T-helper 17 cell (primary cell): ENCODE results near the gene ANKMY1. TPM values are rescaled to one million over a fixed set of nuclear protein-coding genes. Genes with fewer than 3 reads are reported as not detected.
"Not testable (repeated sequence)": the region's sequence is repeated elsewhere in the genome, so short reads cannot be mapped to it uniquely, and the experiment has no call there.

Source experiments
- ATAC-seq: fragments of 150-1000 bp; cut with Tn5 transposase; 2 replicates; pipeline ENCODE4 v1.10.0; 2021; ENCODE audit warnings: mild to moderate bottlenecking, moderate library complexity
- DNase-seq, 3 donors: peaks; one replicate each; pipeline versions ENCODE4 v3.0.0 to v3.0.0-alpha.2; 2020 to 2021
- H3K9me3 ChIP-seq: one replicate; pipeline ENCODE4 v1.7.0; 2013; ENCODE audit warnings: low read length, mild to moderate bottlenecking; ENCODE audit not compliant: control insufficient read depth, poor library complexity, severe bottlenecking
- H3K27ac Mint-ChIP-seq: one replicate; pipeline ENCODE4 v1.8.0; 2022; ENCODE audit warnings: mild to moderate bottlenecking, moderate library complexity, mixed read lengths
- H3K27me3 Mint-ChIP-seq: one replicate; pipeline ENCODE4 v1.8.0; 2022; ENCODE audit warnings: mixed read lengths
- H3K36me3 Mint-ChIP-seq: one replicate; pipeline ENCODE4 v1.8.0; 2022; ENCODE audit warnings: low read depth, mixed read lengths
- H3K4me1 Mint-ChIP-seq: one replicate; pipeline ENCODE4 v1.8.0; 2022; ENCODE audit warnings: mild to moderate bottlenecking, mixed read lengths
- H3K4me3 Mint-ChIP-seq: one replicate; pipeline ENCODE4 v1.8.0; 2022; ENCODE audit warnings: mild to moderate bottlenecking, moderate library complexity, mixed read lengths
- total RNA-seq, 4 donors: library from RNA in 2 of 4; stranded (reverse) in 2 of 4; gene quantifications; one replicate each; pipeline ENCODE4 v1.2.3 and lab custom pipeline; 2022 to 2026

Gene ANKMY1
- total RNA-seq, 2 donors from 2014 or later, result 34.6 to 42.6 TPM

- no peaks in the 10 kb centered on the region for H3K27me3 Mint-ChIP-seq
- no peaks in the 10 kb centered on the region for H3K9me3 ChIP-seq
- no peak overlapping the region for H3K4me3 Mint-ChIP-seq
- H3K27ac Mint-ChIP-seq, result peak overlapping the region; percentile 94
- peaks cover 2% of the 10 kb centered on the region for H3K36me3 Mint-ChIP-seq
- ATAC-seq, result no peak
- DNase-seq, result no peak
- H3K4me1 Mint-ChIP-seq, result peaks cover 28% of the 10 kb centered on the region
Observed at GRCh38 chr2:240555541-240556250, 2.1 kb downstream of the ANKMY1 start.

- ATAC-seq, result no peak
- peaks cover 27% of the 10 kb centered on the region for H3K4me1 Mint-ChIP-seq
- no peak overlapping the region for H3K27ac Mint-ChIP-seq
- peaks cover 2% of the 10 kb centered on the region for H3K36me3 Mint-ChIP-seq
- no peaks in the 10 kb centered on the region for H3K27me3 Mint-ChIP-seq
- no peak overlapping the region for H3K4me3 Mint-ChIP-seq
- DNase-seq, result no peak
- no peaks in the 10 kb centered on the region for H3K9me3 ChIP-seq
Observed at GRCh38 chr2:240554767-240555493, 2.9 kb downstream of the ANKMY1 start.

GRCh38 chr2:240553956-240554480 is 3.8 kb downstream of the ANKMY1 start:
- no peak overlapping the region for H3K27ac Mint-ChIP-seq
- DNase-seq, result no peak

GRCh38 chr2:240551811-240552210 is 6.0 kb downstream of the ANKMY1 start:
- no peak overlapping the region for H3K4me3 Mint-ChIP-seq
- peaks cover 2% of the 10 kb centered on the region for H3K36me3 Mint-ChIP-seq
- H3K27ac Mint-ChIP-seq, result no peak overlapping the region
- H3K9me3 ChIP-seq, result no peaks in the 10 kb centered on the region
- DNase-seq (no peak), ATAC-seq (no peak)
- H3K27me3 Mint-ChIP-seq, result no peaks in the 10 kb centered on the region
- H3K4me1 Mint-ChIP-seq, result peaks cover 11% of the 10 kb centered on the region

More at GRCh38 chr2:240553956-240554480, 3.8 kb downstream of the ANKMY1 start:
- no peaks in the 10 kb centered on the region for H3K9me3 ChIP-seq
- ATAC-seq, result no peak
- no peaks in the 10 kb centered on the region for H3K27me3 Mint-ChIP-seq
- H3K36me3 Mint-ChIP-seq, result peaks cover 2% of the 10 kb centered on the region
- peaks cover 19% of the 10 kb centered on the region for H3K4me1 Mint-ChIP-seq
- H3K4me3 Mint-ChIP-seq, result no peak overlapping the region

GRCh38 chr2:240551288-240551687 is 6.5 kb downstream of the ANKMY1 start:
- Mint-ChIP-seq H3K27ac (no peak overlapping the region), H3K36me3 (peaks cover 2% of the 10 kb centered on the region), H3K27me3 (no peaks in the 10 kb centered on the region), H3K4me1 (peaks cover 6% of the 10 kb centered on the region), H3K4me3 (no peak overlapping the region)
- no peaks in the 10 kb centered on the region for H3K9me3 ChIP-seq
- ATAC-seq (no peak), DNase-seq (no peak)

GRCh38 chr2:240539906-240540305 is 17.9 kb downstream of the ANKMY1 start:
- H3K27ac Mint-ChIP-seq, result no peak overlapping the region
- no peak for ATAC-seq
- no peaks in the 10 kb centered on the region for H3K9me3 ChIP-seq

GRCh38 chr2:240539101-240539500 is 18.7 kb downstream of the ANKMY1 start:
- peaks cover 17% of the 10 kb centered on the region for H3K4me1 Mint-ChIP-seq
- H3K27ac Mint-ChIP-seq, ATAC-seq, DNase-seq, H3K4me3 Mint-ChIP-seq, H3K27me3 Mint-ChIP-seq, H3K9me3 ChIP-seq: not testable (repeated sequence)
- H3K36me3 Mint-ChIP-seq, result peaks cover 13% of the 10 kb centered on the region

More at GRCh38 chr2:240539906-240540305, 17.9 kb downstream of the ANKMY1 start:
- no peak overlapping the region for H3K4me3 Mint-ChIP-seq
- no peaks in the 10 kb centered on the region for H3K27me3 Mint-ChIP-seq
- H3K4me1 Mint-ChIP-seq, result peaks cover 17% of the 10 kb centered on the region
- peaks cover 11% of the 10 kb centered on the region for H3K36me3 Mint-ChIP-seq
- no peak for DNase-seq

GRCh38 chr2:240538031-240538780 is 19.6 kb downstream of the ANKMY1 start:
- Mint-ChIP-seq H3K36me3 (peaks cover 13% of the 10 kb centered on the region), H3K4me3 (no peak overlapping the region), H3K27ac (peak overlapping the region; percentile 53), H3K27me3 (no peaks in the 10 kb centered on the region), H3K4me1 (peaks cover 17% of the 10 kb centered on the region)
- no peak for DNase-seq
- no peak for ATAC-seq
- no peaks in the 10 kb centered on the region for H3K9me3 ChIP-seq

GRCh38 chr2:240532031-240532775 is 25.6 kb downstream of the ANKMY1 start:
- H3K4me1 Mint-ChIP-seq, result peaks cover 2% of the 10 kb centered on the region
- peaks cover 5% of the 10 kb centered on the region for H3K9me3 ChIP-seq
- no peak overlapping the region for H3K4me3 Mint-ChIP-seq
- H3K27me3 Mint-ChIP-seq, result no peaks in the 10 kb centered on the region
- DNase-seq (no peak), ATAC-seq (no peak)
- peaks cover 6% of the 10 kb centered on the region for H3K36me3 Mint-ChIP-seq
- no peak overlapping the region for H3K27ac Mint-ChIP-seq

GRCh38 chr2:240531038-240531437 is 26.8 kb downstream of the ANKMY1 start:
- peaks cover 5% of the 10 kb centered on the region for H3K9me3 ChIP-seq
- Mint-ChIP-seq H3K4me1 (no peaks in the 10 kb centered on the region), H3K27ac (no peak overlapping the region), H3K27me3 (no peaks in the 10 kb centered on the region), H3K36me3 (peaks cover 8% of the 10 kb centered on the region), H3K4me3 (no peak overlapping the region)
- DNase-seq (no peak), ATAC-seq (no peak)

- H3K27me3 Mint-ChIP-seq, result no peaks in the 10 kb centered on the region
- H3K36me3 Mint-ChIP-seq, result peaks cover 6% of the 10 kb centered on the region
- DNase-seq (no peak), ATAC-seq (no peak)
- H3K27ac Mint-ChIP-seq, result no peak overlapping the region
- H3K4me1 Mint-ChIP-seq, result no peaks in the 10 kb centered on the region
- H3K9me3 ChIP-seq, result peaks cover 5% of the 10 kb centered on the region
- H3K4me3 Mint-ChIP-seq, result no peak overlapping the region
Observed at GRCh38 chr2:240530181-240530580, 27.6 kb downstream of the ANKMY1 start.

- DNase-seq, result no peak
- H3K4me1 Mint-ChIP-seq, result no peaks in the 10 kb centered on the region
- no peak overlapping the region for H3K27ac Mint-ChIP-seq
- no peak for ATAC-seq
- H3K9me3 ChIP-seq, result peaks cover 5% of the 10 kb centered on the region
- H3K4me3 Mint-ChIP-seq, result no peak overlapping the region
- H3K36me3 Mint-ChIP-seq, result peaks cover 3% of the 10 kb centered on the region
- no peaks in the 10 kb centered on the region for H3K27me3 Mint-ChIP-seq
Observed at GRCh38 chr2:240529344-240529999, 28.3 kb downstream of the ANKMY1 start.
